Ishikawa (cell line): ENCODE data around the gene DIP2C.

Experiments
- EP300 ChIP-seq: IDR thresholded peaks from 2 replicates; pipeline ENCODE4 v1.6.1; 2012; ENCODE audit warnings: borderline replicate concordance
- RAD21 ChIP-seq: IDR thresholded peaks from 2 replicates; pipeline ENCODE4 v1.6.1; 2012; ENCODE audit warnings: low read depth

GRCh38 chr10:285216-285615, 404.3 kb downstream of the DIP2C start:
- TF ChIP-seq RAD21 (no peak), EP300 (no peak)
